Skeletal muscle satellite cell (primary cell): ENCODE measurements around the gene SLC25A11.
A peak's percentile ranks its signal among the peaks of the same experiment; 100 is the strongest.

Experiments
- H3K27me3 ChIP-seq: 2 replicates; pipeline ENCODE4 v1.7.0; 2013; ENCODE audit warnings: low read length; ENCODE audit not compliant: control insufficient read depth, insufficient read depth
- H3K36me3 ChIP-seq: 2 replicates; pipeline ENCODE4 v1.7.0; 2013; ENCODE audit warnings: mild to moderate bottlenecking, control low read depth, low read length; ENCODE audit not compliant: insufficient read depth
- H3K4me1 ChIP-seq: 2 replicates; pipeline ENCODE4 v1.7.0; 2013; ENCODE audit warnings: low read length; ENCODE audit not compliant: control insufficient read depth, insufficient read depth
- H3K4me2 ChIP-seq: 2 replicates; pipeline ENCODE4 v1.7.0; 2013; ENCODE audit warnings: mild to moderate bottlenecking, low read length
- H3K4me3 ChIP-seq: 2 replicates; pipeline ENCODE4 v1.7.0; 2013; ENCODE audit warnings: low read length
- H3K9ac ChIP-seq: 2 replicates; pipeline ENCODE4 v1.7.0; 2013; ENCODE audit warnings: mild to moderate bottlenecking, low read depth, low read length, moderate library complexity
- H3K9me3 ChIP-seq: replicated peaks from 2 replicates; pipeline ENCODE4 v1.7.0; 2013; ENCODE audit warnings: mild to moderate bottlenecking, control low read depth, low read length

Gene SLC25A11

GRCh38 chr17:4941319-4941610, 1.4 kb upstream of the SLC25A11 start:
- Histone ChIP-seq H3K9me3 (no peaks in the 10 kb centered on the region), H3K36me3 (peaks cover 52% of the 10 kb centered on the region), H3K27me3 (no peaks in the 10 kb centered on the region), H3K9ac (peak overlapping the region; percentile 94), H3K4me1 (peaks cover 46% of the 10 kb centered on the region), H3K4me2 (peak overlapping the region; percentile 99), H3K4me3 (peak overlapping the region; percentile 90)

GRCh38 chr17:4940555-4941318, 891 bp upstream of the SLC25A11 start:
- Histone ChIP-seq H3K4me3 (peak overlapping the region; percentile 90), H3K4me1 (peaks cover 45% of the 10 kb centered on the region), H3K4me2 (peak overlapping the region; percentile 99), H3K9me3 (no peaks in the 10 kb centered on the region), H3K36me3 (peaks cover 52% of the 10 kb centered on the region), H3K9ac (peak overlapping the region; percentile 94), H3K27me3 (no peaks in the 10 kb centered on the region)

- Histone ChIP-seq H3K4me3 (peak overlapping the region; percentile 90), H3K4me1 (peaks cover 35% of the 10 kb centered on the region), H3K36me3 (peaks cover 41% of the 10 kb centered on the region), H3K9me3 (no peaks in the 10 kb centered on the region), H3K9ac (peak overlapping the region; percentile 94), H3K27me3 (no peaks in the 10 kb centered on the region), H3K4me2 (peak overlapping the region; percentile 99)
Measured at GRCh38 chr17:4939546-4939795, 375 bp downstream of the SLC25A11 start.

DNA sequence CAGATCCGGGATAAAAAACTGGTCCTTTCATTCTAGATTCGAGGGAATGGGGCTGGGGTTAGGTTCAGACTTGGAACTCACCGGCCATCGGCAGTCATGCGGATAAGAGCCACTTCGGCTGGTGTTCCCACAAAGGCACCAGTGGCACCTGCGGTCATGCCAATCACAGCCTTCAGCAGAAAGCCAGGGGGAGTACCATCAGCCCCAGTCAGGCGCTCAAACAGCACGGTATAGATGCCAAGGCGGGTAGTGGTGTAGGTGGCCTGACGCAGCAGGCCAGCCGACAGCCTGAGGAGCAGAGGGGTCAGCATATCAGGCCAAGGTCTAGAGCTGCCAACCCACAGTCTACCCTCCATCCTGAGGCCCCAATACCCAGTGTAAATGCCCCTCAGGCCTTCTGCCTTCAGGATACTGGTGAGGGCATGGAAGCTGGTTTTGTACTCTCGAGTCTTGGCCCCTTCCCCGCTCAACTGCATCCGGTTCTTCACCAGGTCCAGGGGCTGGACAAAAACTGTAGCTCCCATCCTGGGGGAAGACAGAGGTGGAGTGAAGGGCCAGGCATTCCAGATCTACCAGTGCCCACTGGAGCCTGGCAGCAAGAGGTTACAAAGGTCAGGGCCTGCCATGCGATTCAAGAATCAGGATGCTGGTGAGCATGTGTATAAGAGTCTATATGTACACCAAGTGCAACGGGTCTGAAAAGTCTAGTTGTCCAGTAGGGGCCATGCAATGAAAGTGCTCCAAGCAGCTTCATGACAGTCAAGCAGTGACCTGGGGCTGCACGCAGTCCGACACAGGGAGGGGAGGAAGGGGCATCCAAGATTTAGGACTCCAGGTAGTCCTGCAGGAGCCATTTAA, 929 bp downstream of the SLC25A11 start:
- H3K9me3 ChIP-seq: no peaks in the 10 kb centered on the region
- no peaks in the 10 kb centered on the region for H3K27me3 ChIP-seq
- H3K4me2 ChIP-seq: peak overlapping the region; percentile 99
- H3K9ac ChIP-seq: peak overlapping the region; percentile 94
- peak overlapping the region; percentile 90 for H3K4me3 ChIP-seq
- H3K36me3 ChIP-seq: peaks cover 35% of the 10 kb centered on the region
- H3K4me1 ChIP-seq: peaks cover 36% of the 10 kb centered on the region

- Histone ChIP-seq H3K36me3 (peaks cover 27% of the 10 kb centered on the region), H3K4me2 (peak overlapping the region; percentile 99), H3K27me3 (no peaks in the 10 kb centered on the region), H3K9ac (peak overlapping the region; percentile 94), H3K4me3 (no peak overlapping the region), H3K9me3 (no peaks in the 10 kb centered on the region), H3K4me1 (peaks cover 32% of the 10 kb centered on the region)
Measured at GRCh38 chr17:4938069-4938491, 1.8 kb downstream of the SLC25A11 start.

GRCh38 chr17:4937553-4937952, 2.3 kb downstream of the SLC25A11 start:
- Histone ChIP-seq H3K27me3 (no peaks in the 10 kb centered on the region), H3K4me2 (no peak overlapping the region), H3K9me3 (no peaks in the 10 kb centered on the region), H3K36me3 (peaks cover 22% of the 10 kb centered on the region), H3K4me1 (peaks cover 29% of the 10 kb centered on the region), H3K4me3 (no peak overlapping the region), H3K9ac (no peak overlapping the region)

DNA sequence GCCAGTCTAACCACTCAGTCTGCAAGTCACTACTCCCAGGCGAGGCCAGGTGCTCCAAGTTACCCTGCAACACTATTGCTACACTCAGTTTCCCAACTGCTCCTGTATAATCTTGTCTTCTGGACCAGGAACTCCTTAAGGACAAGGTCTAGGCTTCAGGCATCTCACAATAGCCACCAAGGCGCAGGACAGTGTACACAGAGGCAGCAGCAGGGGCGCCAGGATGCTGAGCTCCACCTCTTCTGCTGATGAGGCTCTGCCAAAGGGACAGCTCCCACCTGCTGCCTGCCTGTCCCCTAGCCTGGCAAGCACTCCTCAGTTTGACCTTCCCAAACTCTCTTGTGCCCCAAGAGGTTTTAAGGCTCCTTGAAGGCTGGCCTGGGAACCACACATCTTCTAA, 3.4 kb downstream of the SLC25A11 start:
- peaks cover 18% of the 10 kb centered on the region for H3K36me3 ChIP-seq
- H3K9me3 ChIP-seq: no peaks in the 10 kb centered on the region
- H3K27me3 ChIP-seq: no peaks in the 10 kb centered on the region
- no peak overlapping the region for H3K9ac ChIP-seq
- no peak overlapping the region for H3K4me3 ChIP-seq
- H3K4me1 ChIP-seq: peaks cover 26% of the 10 kb centered on the region
- H3K4me2 ChIP-seq: no peak overlapping the region

DNA sequence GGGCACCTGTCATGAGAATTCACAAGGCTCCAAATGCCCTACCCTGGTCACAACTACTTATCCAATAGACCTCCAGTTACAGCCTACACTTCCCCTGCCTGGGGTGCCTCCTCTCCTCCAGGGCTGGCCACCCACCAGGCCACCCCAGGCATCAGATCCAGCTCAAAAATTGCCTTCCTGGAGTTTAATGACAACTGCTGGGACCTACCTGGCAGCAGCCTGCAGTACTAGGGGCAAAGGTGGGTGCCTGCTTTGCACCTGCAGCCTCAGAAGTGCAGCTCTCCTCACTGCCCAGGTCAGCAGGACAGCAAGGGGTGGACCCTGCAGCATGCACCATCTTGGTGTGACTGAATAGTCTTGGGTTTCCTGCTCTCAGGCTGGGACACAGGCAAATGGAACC, 4.2 kb downstream of the SLC25A11 start:
- no peak overlapping the region for H3K9ac ChIP-seq

GRCh38 chr17:4934173-4934979, 5.5 kb downstream of the SLC25A11 start:
- Histone ChIP-seq H3K4me1 (peaks cover 21% of the 10 kb centered on the region), H3K4me3 (no peak overlapping the region)

More for the DNA sequence above, 4.2 kb downstream of the SLC25A11 start:
- peaks cover 21% of the 10 kb centered on the region for H3K36me3 ChIP-seq
- H3K9me3 ChIP-seq: no peaks in the 10 kb centered on the region
- H3K4me3 ChIP-seq: no peak overlapping the region
- no peak overlapping the region for H3K4me2 ChIP-seq
- H3K27me3 ChIP-seq: no peaks in the 10 kb centered on the region
- H3K4me1 ChIP-seq: peaks cover 21% of the 10 kb centered on the region

GRCh38 chr17:4933646-4934045, 6.2 kb downstream of the SLC25A11 start:
- peak overlapping the region; percentile 32 for H3K9ac ChIP-seq
- H3K9me3 ChIP-seq: no peaks in the 10 kb centered on the region
- H3K4me3 ChIP-seq: no peak overlapping the region
- peak overlapping the region; percentile 37 for H3K4me2 ChIP-seq
- H3K27me3 ChIP-seq: no peaks in the 10 kb centered on the region
- H3K4me1 ChIP-seq: peaks cover 14% of the 10 kb centered on the region
- H3K36me3 ChIP-seq: peaks cover 21% of the 10 kb centered on the region

More at GRCh38 chr17:4934173-4934979, 5.5 kb downstream of the SLC25A11 start:
- H3K36me3 ChIP-seq: peaks cover 21% of the 10 kb centered on the region
- no peaks in the 10 kb centered on the region for H3K9me3 ChIP-seq
- peak overlapping the region; percentile 37 for H3K4me2 ChIP-seq
- peak overlapping the region; percentile 32 for H3K9ac ChIP-seq
- no peaks in the 10 kb centered on the region for H3K27me3 ChIP-seq

DNA sequence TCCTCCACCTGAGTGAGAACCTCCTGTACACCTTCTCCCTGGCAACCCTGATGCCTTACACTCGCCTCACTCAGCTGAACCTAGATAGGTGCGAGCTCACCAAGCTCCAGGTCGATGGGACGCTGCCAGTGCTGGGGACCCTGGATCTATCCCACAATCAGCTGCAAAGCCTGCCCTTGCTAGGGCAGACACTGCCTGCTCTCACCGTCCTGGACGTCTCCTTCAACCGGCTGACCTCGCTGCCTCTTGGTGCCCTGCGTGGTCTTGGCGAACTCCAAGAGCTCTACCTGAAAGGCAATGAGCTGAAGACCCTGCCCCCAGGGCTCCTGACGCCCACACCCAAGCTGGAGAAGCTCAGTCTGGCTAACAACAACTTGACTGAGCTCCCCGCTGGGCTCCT, 7.1 kb downstream of the SLC25A11 start:
- Histone ChIP-seq H3K4me1 (peaks cover 8% of the 10 kb centered on the region), H3K36me3 (peaks cover 15% of the 10 kb centered on the region), H3K9ac (no peak overlapping the region), H3K4me2 (no peak overlapping the region), H3K27me3 (no peaks in the 10 kb centered on the region), H3K4me3 (no peak overlapping the region), H3K9me3 (no peaks in the 10 kb centered on the region)
